Uterus (tissue), 2 donors: ENCODE data around the gene SIPA1L3.

Experiments
- CTCF ChIP-seq, 4 experiments: fragments of 200-600 bp in 2 of 4; fragments of 450-650 bp in 2 of 4; sonication (generic) in 2 of 4; IDR thresholded peaks; one replicate each; pipeline ENCODE4 v1.5.1; 2016 to 2019; ENCODE audit warnings: antibody characterized with exemption in 4 of 4, mild to moderate bottlenecking in 2 of 4, moderate library complexity in 1 of 4
- POLR2A ChIP-seq, 2 donors: fragments of 450-650 bp; IDR thresholded peaks; one replicate each; pipeline ENCODE4 v1.6.1; 2016; ENCODE audit warnings: antibody characterized with exemption in 2 of 2, mild to moderate bottlenecking in 1 of 2, moderate library complexity in 1 of 2

GRCh38 chr19:37941782-37942515 is 34.9 kb downstream of the SIPA1L3 start:
- TF ChIP-seq CTCF (IDR thresholded peaks at IDR 0.05) (no peak), POLR2A (IDR thresholded peaks at IDR 0.05) (no peak)
